ENCODE results near the gene SF3A1. TPM values are rescaled to one million over a fixed set of nuclear protein-coding genes. Genes with fewer than 3 reads are reported as not detected.
A peak's percentile ranks its signal among the peaks of the same experiment; 100 is the strongest.

SF3A1 gene
- total RNA-seq, 4 donors from 2014 or later, result 29.1 to 94.2 (median 63.3) TPM

DNA sequence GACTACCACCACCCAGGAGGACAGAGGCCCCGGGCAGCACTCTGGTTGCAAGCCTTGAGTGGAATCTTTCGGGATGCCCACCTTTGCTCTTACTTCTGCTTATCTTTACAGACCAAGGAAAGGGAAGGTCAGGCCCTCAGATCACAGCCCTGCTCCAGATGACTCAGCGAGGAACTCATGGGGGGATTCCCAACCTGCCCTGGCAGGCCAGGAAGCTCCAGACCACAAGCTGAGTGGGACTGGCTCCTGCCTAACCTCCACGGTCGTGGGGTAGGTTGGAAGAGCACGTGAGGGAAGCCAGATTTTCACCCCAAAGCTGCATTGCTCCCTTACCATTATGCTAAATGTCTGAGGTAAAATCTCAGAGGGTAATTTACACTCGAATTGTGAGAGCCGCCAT lies 41.8 kb downstream of the SF3A1 start:
- 46 to 57% methylated on average over 7 to 8 of the region's 8 CpGs for WGBS, 2 donors
- no peaks in the 10 kb centered on the region for H3K27me3 ChIP-seq
- H3K27ac ChIP-seq, result peak overlapping the region in 3 of 4 donors; percentile 51 to 99 (median 94)
- peaks cover 69 to 100% (median 94%) of the 10 kb centered on the region in 3 donors for H3K4me1 ChIP-seq
- H3K36me3 ChIP-seq, result peaks cover 0 to 51% (median 0%) of the 10 kb centered on the region in 3 donors
- no peak overlapping the region for H3K4me3 ChIP-seq
- intact Hi-C loops (cut with DNase I), result no loop called here
- no peak for DNase-seq
- TF ChIP-seq CTCF (IDR thresholded peaks at IDR 0.05) (no peak), POLR2A (IDR thresholded peaks at IDR 0.05) (no peak)
- no peaks in the 10 kb centered on the region for H3K9me3 ChIP-seq

DNA sequence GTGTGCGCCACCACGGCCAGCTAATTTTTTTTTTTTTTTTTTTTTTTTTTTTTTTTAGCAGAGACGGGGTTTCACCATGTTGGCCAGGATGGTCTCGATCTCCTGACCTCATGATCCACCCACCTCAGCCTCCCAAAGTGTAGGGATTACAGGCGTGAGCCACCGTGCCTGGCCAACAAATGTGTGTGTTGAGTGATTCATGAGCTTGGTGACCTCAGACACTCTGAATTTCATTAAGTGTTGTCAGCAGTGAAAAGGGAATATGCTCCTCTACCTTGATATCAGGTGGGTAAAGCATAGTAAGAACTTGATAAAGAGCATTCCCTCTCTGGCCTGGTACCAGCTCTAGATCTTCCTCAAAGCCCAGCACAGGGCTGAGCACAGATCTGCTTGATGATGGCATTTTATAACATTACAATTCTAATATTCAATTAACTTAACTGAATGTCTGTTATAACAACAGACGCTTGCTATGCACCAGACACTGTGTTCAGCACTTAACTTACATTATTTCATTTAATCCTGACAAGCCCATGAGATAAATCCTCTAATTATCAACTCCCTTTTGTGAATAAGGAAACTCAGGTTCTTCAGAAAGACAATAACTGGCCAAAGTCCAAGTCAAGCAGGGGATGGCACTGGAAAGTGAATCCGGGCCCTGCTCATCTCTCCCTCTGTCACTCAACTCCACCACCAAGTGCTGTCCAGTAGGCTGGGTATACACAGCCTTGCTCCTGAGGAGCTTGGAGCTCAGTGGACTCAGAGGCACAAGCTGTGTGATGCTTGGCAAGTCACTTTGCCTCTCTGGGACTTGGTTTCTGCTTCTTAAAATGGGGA lies 42.9 kb downstream of the SF3A1 start:
- Histone ChIP-seq H3K27ac (peak overlapping the region; percentile 48 to 99 (median 76)), H3K36me3 (peaks cover 0 to 40% (median 0%) of the 10 kb centered on the region in 3 donors), H3K9me3 (no peaks in the 10 kb centered on the region), H3K4me1 (peaks cover 70 to 100% (median 95%) of the 10 kb centered on the region in 3 donors), H3K4me3 (no peak overlapping the region), H3K27me3 (no peaks in the 10 kb centered on the region)
- TF ChIP-seq CTCF (IDR thresholded peaks at IDR 0.05), result no peak
- no peak for TF ChIP-seq POLR2A (IDR thresholded peaks at IDR 0.05)
- intact Hi-C loops (cut with DNase I), result no loop called here
- DNase-seq, result no peak
- WGBS, 2 donors, result 59 to 64% methylated on average over 5 to 6 of the region's 8 CpGs

- no peaks in the 10 kb centered on the region for H3K27me3 ChIP-seq
- peaks cover 76 to 100% (median 98%) of the 10 kb centered on the region in 3 donors for H3K4me1 ChIP-seq
- H3K4me3 ChIP-seq, result peak overlapping the region in 1 of 4 donors; percentile 22
- DNase-seq, result no peak
- TF ChIP-seq POLR2A (IDR thresholded peaks at IDR 0.05), result no peak
- TF ChIP-seq CTCF (IDR thresholded peaks at IDR 0.05), result no peak
- H3K36me3 ChIP-seq, result peaks cover 0 to 24% (median 0%) of the 10 kb centered on the region in 3 donors
- H3K9me3 ChIP-seq, result no peaks in the 10 kb centered on the region
- peak overlapping the region; percentile 88 to 99 (median 94) for H3K27ac ChIP-seq
- 33 to 37% methylated on average over 3 to 6 of the region's 6 CpGs for WGBS, 2 donors
- intact Hi-C loops (cut with DNase I), result no loop called here
These were observed 44.6 kb downstream of the SF3A1 start for GRCh38 chr22:30312053-30312452.

- peak in 1 of 4 donors; percentile 24 for TF ChIP-seq POLR2A (IDR thresholded peaks at IDR 0.05)
- TF ChIP-seq CTCF (IDR thresholded peaks at IDR 0.05), result no peak
- intact Hi-C loops (cut with DNase I), result no loop called here
- DNase-seq, result no peak
- peaks cover 0 to 15% (median 0%) of the 10 kb centered on the region in 3 donors for H3K36me3 ChIP-seq
- no peaks in the 10 kb centered on the region for H3K27me3 ChIP-seq
- 28 to 33% methylated on average over 5 to 7 of the region's 8 CpGs for WGBS, 2 donors
- peaks cover 77 to 100% (median 98%) of the 10 kb centered on the region in 3 donors for H3K4me1 ChIP-seq
- H3K9me3 ChIP-seq, result no peaks in the 10 kb centered on the region
- peak overlapping the region in 1 of 4 donors; percentile 22 for H3K4me3 ChIP-seq
- peak overlapping the region; percentile 88 to 99 (median 94) for H3K27ac ChIP-seq
These were observed 45.6 kb downstream of the SF3A1 start for GRCh38 chr22:30310881-30311771.

Data from esophagus squamous epithelium (tissue), 5 donors.